Progenitor cell of endocrine pancreas (in vitro differentiated cells): ENCODE measurements around the gene EMP2. TPM values are rescaled to one million over a fixed set of nuclear protein-coding genes. Genes with fewer than 3 reads are reported as not detected.

Experiments
- DNase-seq: peaks from one replicate; pipeline ENCODE4 v3.0.0; 2021; ENCODE audit warnings: low spot score; ENCODE audit not compliant: unreplicated experiment
- H3K27ac Mint-ChIP-seq: 2 replicates; pipeline ENCODE4 v1.8.0; 2021; ENCODE audit warnings: mild to moderate bottlenecking, moderate library complexity, mixed read lengths
- H3K27me3 Mint-ChIP-seq: 2 replicates; pipeline ENCODE4 v1.8.0; 2021; ENCODE audit warnings: mixed read lengths
- H3K36me3 Mint-ChIP-seq: 2 replicates; pipeline ENCODE4 v1.8.0; 2022; ENCODE audit warnings: mixed read lengths; ENCODE audit not compliant: insufficient read depth
- H3K4me1 Mint-ChIP-seq: 2 replicates; pipeline ENCODE4 v1.8.0; 2021; ENCODE audit warnings: low read depth, mixed read lengths
- H3K4me3 Mint-ChIP-seq: 2 replicates; pipeline ENCODE4 v1.8.0; 2021; ENCODE audit warnings: low read depth, mild to moderate bottlenecking, moderate library complexity, mixed read lengths
- H3K9me3 Mint-ChIP-seq: 2 replicates; pipeline ENCODE4 v1.8.0; 2021; ENCODE audit warnings: low read depth, mixed read lengths
- total RNA-seq: library from RNA; stranded (reverse); gene quantifications from 2 replicates; pipeline ENCODE4 v1.2.1, GENCODE V29; 2021
- TF ChIP-seq, protein P1 (sequence below): fragments of 200-600 bp; sonication (generic); IDR thresholded peaks from one replicate; pipeline ENCODE4 v1.5.0; 2021; ENCODE audit warnings: antibody characterized with exemption, mild to moderate bottlenecking; ENCODE audit not compliant: unreplicated experiment

EMP2 gene
- total RNA-seq, 1 donor from 2014 or later = 10.5 TPM

DNA sequence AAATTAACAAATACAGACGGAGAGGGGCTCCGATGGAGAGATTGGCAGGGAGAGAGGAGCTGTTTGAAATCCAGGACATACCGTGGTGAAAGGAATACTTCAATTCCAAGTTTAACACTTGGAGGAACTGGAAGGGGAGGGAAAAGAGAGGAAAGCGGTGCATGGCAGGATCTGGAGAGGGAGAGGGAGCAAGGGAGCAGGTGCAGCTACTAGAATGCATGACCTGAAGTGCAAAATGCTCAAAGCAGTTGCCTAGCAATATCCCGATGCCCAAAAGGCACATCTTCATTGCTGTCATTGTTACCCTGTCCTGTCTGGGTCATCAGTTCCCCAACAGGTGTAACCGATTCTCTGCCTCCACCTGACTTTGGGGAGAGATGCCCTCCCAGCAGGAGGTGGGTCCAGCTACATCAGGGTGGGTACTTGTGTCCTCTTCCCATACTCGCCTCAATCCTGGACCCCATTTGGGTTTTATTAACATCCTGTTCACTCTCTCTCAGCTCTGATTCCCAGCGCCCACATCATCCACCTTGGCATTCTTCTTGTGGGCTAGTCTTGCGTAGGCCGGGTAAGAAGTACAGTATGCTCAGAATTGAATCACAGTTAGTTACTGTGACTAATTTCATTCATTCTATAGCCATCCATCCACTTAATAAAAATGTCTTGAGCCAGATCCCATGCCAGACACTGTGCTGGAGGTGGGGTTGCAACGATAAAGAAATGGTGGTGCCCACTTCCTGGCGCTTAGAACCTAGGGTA, 37.4 kb upstream of the EMP2 start:
- Mint-ChIP-seq H3K4me3 (no peak overlapping the region), H3K4me1 (peaks cover 19% of the 10 kb centered on the region)

DNA sequence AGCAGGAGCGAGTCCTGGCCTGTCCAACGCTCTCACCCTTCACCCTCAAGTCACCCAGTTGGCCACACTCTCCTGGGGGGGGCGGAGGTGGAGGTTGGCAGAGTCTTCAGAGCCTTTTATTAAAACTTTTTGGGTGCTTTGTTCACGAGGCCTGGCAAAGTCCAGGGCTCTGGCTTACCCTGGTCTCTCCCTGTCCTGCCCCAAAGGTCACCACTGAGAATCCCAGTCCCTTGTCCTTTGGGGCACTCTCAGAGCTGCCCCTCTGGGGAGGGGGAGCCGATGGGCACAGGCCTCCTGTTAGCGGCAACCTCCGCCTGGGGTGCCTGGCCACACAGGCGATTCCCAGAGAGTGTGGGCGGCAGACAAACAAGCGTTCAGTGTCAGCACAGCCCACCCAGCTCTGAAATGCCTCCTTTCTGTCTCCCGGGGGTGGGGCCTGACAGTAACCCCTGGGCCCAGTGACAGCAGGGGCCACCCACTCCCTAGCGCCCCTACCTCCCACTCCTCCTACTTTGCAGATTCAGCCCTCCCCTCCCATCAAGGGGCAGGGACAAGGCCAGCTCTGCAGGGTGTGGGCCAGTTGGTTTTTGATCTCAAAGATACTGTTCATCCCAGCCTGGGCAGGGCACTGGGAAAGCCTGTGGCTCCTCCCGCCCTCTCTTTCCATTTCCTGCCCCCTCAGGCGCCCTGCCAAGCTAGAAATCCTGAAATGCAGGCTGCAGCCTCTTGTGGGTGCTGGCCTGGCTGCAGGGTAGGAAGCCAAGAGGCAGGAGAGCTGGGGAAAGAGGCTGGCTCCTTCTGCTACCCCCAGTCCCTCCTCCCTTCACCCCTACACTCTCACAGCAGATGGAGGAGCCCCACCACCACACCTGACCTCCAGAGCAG, 36.6 kb upstream of the EMP2 start:
- H3K36me3 Mint-ChIP-seq = no peaks in the 10 kb centered on the region
- TF ChIP-seq, protein P1, sequence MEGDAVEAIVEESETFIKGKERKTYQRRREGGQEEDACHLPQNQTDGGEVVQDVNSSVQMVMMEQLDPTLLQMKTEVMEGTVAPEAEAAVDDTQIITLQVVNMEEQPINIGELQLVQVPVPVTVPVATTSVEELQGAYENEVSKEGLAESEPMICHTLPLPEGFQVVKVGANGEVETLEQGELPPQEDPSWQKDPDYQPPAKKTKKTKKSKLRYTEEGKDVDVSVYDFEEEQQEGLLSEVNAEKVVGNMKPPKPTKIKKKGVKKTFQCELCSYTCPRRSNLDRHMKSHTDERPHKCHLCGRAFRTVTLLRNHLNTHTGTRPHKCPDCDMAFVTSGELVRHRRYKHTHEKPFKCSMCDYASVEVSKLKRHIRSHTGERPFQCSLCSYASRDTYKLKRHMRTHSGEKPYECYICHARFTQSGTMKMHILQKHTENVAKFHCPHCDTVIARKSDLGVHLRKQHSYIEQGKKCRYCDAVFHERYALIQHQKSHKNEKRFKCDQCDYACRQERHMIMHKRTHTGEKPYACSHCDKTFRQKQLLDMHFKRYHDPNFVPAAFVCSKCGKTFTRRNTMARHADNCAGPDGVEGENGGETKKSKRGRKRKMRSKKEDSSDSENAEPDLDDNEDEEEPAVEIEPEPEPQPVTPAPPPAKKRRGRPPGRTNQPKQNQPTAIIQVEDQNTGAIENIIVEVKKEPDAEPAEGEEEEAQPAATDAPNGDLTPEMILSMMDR = no peak
- no peak overlapping the region for H3K4me3 Mint-ChIP-seq
- no peak for DNase-seq
- H3K9me3 Mint-ChIP-seq = no peaks in the 10 kb centered on the region
- no peak overlapping the region for H3K27ac Mint-ChIP-seq
- peaks cover 13% of the 10 kb centered on the region for H3K4me1 Mint-ChIP-seq
- H3K27me3 Mint-ChIP-seq = peaks cover 23% of the 10 kb centered on the region

More for the DNA sequence above, 37.4 kb upstream of the EMP2 start:
- Mint-ChIP-seq H3K27ac (no peak overlapping the region), H3K27me3 (peaks cover 23% of the 10 kb centered on the region), H3K9me3 (no peaks in the 10 kb centered on the region), H3K36me3 (no peaks in the 10 kb centered on the region)
- DNase-seq = no peak
- TF ChIP-seq, protein P1 = no peak

DNA sequence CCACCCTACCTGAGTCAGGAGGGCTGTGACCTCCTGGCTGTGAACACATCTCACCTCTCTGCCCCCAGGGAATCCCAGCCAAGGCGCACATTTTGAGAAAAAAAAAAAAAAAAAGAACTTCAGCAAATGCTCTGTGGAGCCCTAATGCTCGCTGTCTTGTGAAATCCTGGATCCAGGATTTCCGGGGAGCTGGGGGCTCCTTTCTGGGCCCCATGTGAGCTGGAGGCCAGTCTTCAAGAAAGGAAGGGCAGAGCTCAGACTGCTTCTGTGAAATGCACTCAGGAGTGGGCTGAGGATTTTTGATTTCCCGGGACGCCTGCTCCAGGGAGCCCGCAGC, 36.0 kb upstream of the EMP2 start:
- H3K27ac Mint-ChIP-seq = no peak overlapping the region

DNA sequence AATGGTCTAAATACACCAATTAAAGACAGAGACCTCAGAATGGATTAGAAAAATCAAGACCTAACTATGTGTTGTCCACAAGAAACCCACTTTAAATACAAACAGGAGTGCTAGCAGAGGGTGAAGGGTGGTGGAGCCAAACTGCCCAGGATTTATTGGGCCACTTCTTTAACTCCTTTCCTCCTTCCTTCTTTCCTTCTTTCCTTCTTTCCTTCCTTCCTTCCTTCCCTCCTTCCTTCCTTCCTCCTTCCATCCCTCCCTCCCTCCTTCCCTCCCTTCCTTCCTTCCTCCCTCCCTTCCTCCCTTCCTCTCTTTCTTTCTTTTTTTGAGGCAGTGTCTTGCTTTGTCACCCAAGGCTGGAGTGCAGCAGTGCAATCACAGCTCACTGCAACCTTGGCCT, 34.3 kb upstream of the EMP2 start:
- H3K4me1 Mint-ChIP-seq = peaks cover 9% of the 10 kb centered on the region
- no peaks in the 10 kb centered on the region for H3K9me3 Mint-ChIP-seq
- H3K27me3 Mint-ChIP-seq = peaks cover 20% of the 10 kb centered on the region
- DNase-seq = no peak
- H3K36me3 Mint-ChIP-seq = no peaks in the 10 kb centered on the region
- H3K4me3 Mint-ChIP-seq = no peak overlapping the region
- TF ChIP-seq, protein P1 = no peak
- H3K27ac Mint-ChIP-seq = no peak overlapping the region

More for the DNA sequence above, 36.0 kb upstream of the EMP2 start:
- Mint-ChIP-seq H3K4me3 (no peak overlapping the region), H3K36me3 (no peaks in the 10 kb centered on the region), H3K27me3 (peaks cover 23% of the 10 kb centered on the region), H3K9me3 (no peaks in the 10 kb centered on the region), H3K4me1 (peaks cover 10% of the 10 kb centered on the region)
- TF ChIP-seq, protein P1 = no peak
- DNase-seq = no peak

DNA sequence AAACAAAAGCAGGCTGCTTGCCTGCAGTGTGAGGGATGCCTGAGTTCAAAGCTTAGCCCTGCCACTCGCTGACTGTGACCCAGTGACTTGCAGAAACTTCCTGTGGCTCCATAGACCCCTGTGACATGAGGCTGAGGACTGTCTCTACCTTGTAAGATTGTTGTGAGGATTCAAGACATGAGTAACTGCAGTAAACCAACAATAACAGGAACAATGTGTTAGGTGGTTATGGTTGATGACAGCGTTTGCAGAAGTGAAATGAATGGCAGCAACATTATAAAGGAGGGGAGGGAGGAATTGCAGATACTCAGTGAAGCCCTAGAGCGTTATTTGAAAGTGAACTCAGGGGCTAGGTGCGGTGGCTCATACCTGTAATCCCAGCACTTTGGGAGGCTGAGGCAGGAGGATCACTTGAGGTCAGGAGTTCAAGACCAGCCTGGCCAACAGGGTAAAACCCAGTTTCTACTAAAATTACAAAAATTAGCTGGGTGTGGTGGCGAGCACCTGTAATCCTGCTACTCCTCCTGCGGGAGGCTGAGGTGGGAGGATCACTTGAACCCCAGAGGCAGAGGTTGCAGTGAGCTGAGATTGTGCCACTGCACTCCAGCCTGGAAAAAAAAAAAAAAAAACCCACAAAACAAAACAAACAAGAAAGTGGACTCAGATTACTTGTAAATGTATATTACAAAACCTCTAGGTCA, 33.5 kb upstream of the EMP2 start:
- Mint-ChIP-seq H3K4me1 (peaks cover 8% of the 10 kb centered on the region), H3K9me3 (no peaks in the 10 kb centered on the region)

More for the DNA sequence above, 33.5 kb upstream of the EMP2 start:
- no peak for DNase-seq
- no peak overlapping the region for H3K27ac Mint-ChIP-seq
- peaks cover 18% of the 10 kb centered on the region for H3K27me3 Mint-ChIP-seq
- TF ChIP-seq, protein P1 = no peak
- H3K4me3 Mint-ChIP-seq = no peak overlapping the region
- no peaks in the 10 kb centered on the region for H3K36me3 Mint-ChIP-seq
